HCT116 (cell line): ENCODE measurements around the gene RAB27B. TPM values are rescaled to one million over a fixed set of nuclear protein-coding genes. Genes with fewer than 3 reads are reported as not detected.

ENCODE experiments used
- ATAC-seq: fragments of 200-7000 bp; cut with Tn5 transposase; 2 replicates; pipeline ENCODE4 v1.9.1; 2020; ENCODE audit warnings: mild to moderate bottlenecking, moderate library complexity
- BruUV-seq: library from RNA; stranded (reverse); fragments of 400-500 nt; replicated peaks from 2 replicates; lab custom pipeline; 2021; lab: Mats Ljungman, UMichigan
- CTCF ChIA-PET: fragments of 300-600 bp; sonication (Branson Sonifier 250); formaldehyde crosslinking; loops from one replicate; lab custom pipeline; 2021; ENCODE audit warnings: antibody characterized with exemption; lab: Charles Lee
- POLR2A ChIA-PET: fragments of 300-600, 350-600 bp; sonication (Branson Sonifier 250); formaldehyde crosslinking; loops from one replicate; lab custom pipeline; 2021; ENCODE audit warnings: antibody characterized with exemption; lab: Charles Lee
- RAD21 ChIA-PET, 2 experiments: fragments of 300-600 bp; sonication (Branson Sonifier 250); formaldehyde crosslinking; loops; one replicate each; lab custom pipeline; 2023; ENCODE audit warnings: low total read pairs in 2 of 2; ENCODE audit not compliant: uncharacterized antibody in 2 of 2, unreplicated experiment in 2 of 2, low non-redundant PET in 1 of 2; lab: Charles Lee
- DNase-seq: peaks from one replicate; pipeline ENCODE4 v3.0.0-alpha.2; 2010; ENCODE audit warnings: low read depth, low spot score
- H2AFZ ChIP-seq: fragments of 200-600 bp; shearing (Covaris generic), sonication (generic); 2 replicates; pipeline ENCODE4 v1.6.1; 2017; ENCODE audit warnings: low read depth, mixed run types, mixed read lengths, antibody characterized with exemption, low read length; ENCODE audit not compliant: poor library complexity, severe bottlenecking
- H3K27ac ChIP-seq: 2 replicates; pipeline ENCODE4 v1.5.1; 2012; ENCODE audit warnings: low read depth, low read length
- H3K27me3 ChIP-seq: fragments of 200-600 bp; sonication (generic); 2 replicates; pipeline ENCODE4 v1.6.1; 2016; ENCODE audit warnings: mixed run types, low read length, mixed read lengths; ENCODE audit not compliant: insufficient read depth
- H3K36me3 ChIP-seq, 2 experiments: fragments of 200-500 bp in 1 of 2; fragments of 200-600 bp in 1 of 2; sonication (Bioruptor generic) in 1 of 2; sonication (generic) in 1 of 2; 2 replicates each; pipeline versions ENCODE4 v1.5.1 to v1.6.1; 2014 to 2016; ENCODE audit warnings: low read length in 2 of 2, inconsistent platforms in 1 of 2, mixed read lengths in 1 of 2, mixed run types in 1 of 2; ENCODE audit not compliant: insufficient read depth in 2 of 2, control insufficient read depth in 1 of 2
- H3K4me1 ChIP-seq, 2 experiments: fragments of 200-600 bp in 1 of 2; sonication (generic) in 1 of 2; 2 replicates each; pipeline versions ENCODE4 v1.5.1 to v1.6.1; 2012 to 2017; ENCODE audit warnings: low read length in 2 of 2, inconsistent platforms in 1 of 2, mild to moderate bottlenecking in 1 of 2, mixed read lengths in 1 of 2, mixed run types in 1 of 2, moderate library complexity in 1 of 2; ENCODE audit not compliant: insufficient read depth in 2 of 2, control insufficient read depth in 1 of 2
- H3K4me2 ChIP-seq: fragments of 200-600 bp; sonication (generic); 2 replicates; pipeline ENCODE4 v1.6.1; 2017; ENCODE audit warnings: mixed run types, low read length, mixed read lengths
- H3K4me3 ChIP-seq, 2 experiments: fragments of 200-600 bp in 1 of 2; sonication (generic) in 1 of 2; replicated peaks in 1 of 2; 2 replicates each; pipeline ENCODE4 v1.5.1; 2011 to 2016; ENCODE audit warnings: low read length in 2 of 2, control low read depth in 1 of 2, low read depth in 1 of 2, mild to moderate bottlenecking in 1 of 2, mixed read lengths in 1 of 2, mixed run types in 1 of 2
- H3K79me2 ChIP-seq: fragments of 200-600 bp; sonication (generic); 2 replicates; pipeline ENCODE4 v1.6.1; 2017; ENCODE audit warnings: mild to moderate bottlenecking, mixed run types, low read length, moderate library complexity, mixed read lengths; ENCODE audit not compliant: insufficient read depth
- H3K9ac ChIP-seq: fragments of 200-600 bp; sonication (generic); 2 replicates; pipeline ENCODE4 v1.6.1; 2016; ENCODE audit warnings: low read length, mixed read lengths
- H3K9me2 ChIP-seq: fragments of 200-600 bp; sonication (generic), shearing (Covaris generic); 2 replicates; pipeline ENCODE4 v1.6.1; 2017; ENCODE audit warnings: mixed run types, mild to moderate bottlenecking, moderate library complexity; ENCODE audit not compliant: insufficient read depth
- H3K9me3 ChIP-seq, 2 experiments: fragments of 200-500 bp in 1 of 2; fragments of 200-600 bp in 1 of 2; sonication (Bioruptor generic) in 1 of 2; sonication (generic) in 1 of 2; 2 replicates each; pipeline ENCODE4 v1.6.1; 2014 to 2017; ENCODE audit warnings: low read length in 2 of 2, mixed read lengths in 2 of 2, inconsistent platforms in 1 of 2, low read depth in 1 of 2, mild to moderate bottlenecking in 1 of 2, mixed run types in 1 of 2, moderate library complexity in 1 of 2; ENCODE audit not compliant: control insufficient read depth in 1 of 2, insufficient read depth in 1 of 2
- H4K20me1 ChIP-seq: fragments of 200-600 bp; sonication (generic), shearing (Covaris generic); 2 replicates; pipeline ENCODE4 v1.6.1; 2017; ENCODE audit warnings: mixed run types, mild to moderate bottlenecking, moderate library complexity; ENCODE audit not compliant: insufficient read depth
- ATF3 ChIP-seq: IDR thresholded peaks from 2 replicates; pipeline ENCODE4 v1.6.1; 2012
- CBX3 ChIP-seq: IDR thresholded peaks from 2 replicates; pipeline ENCODE4 v1.6.1; 2012; ENCODE audit warnings: low read depth
- CTCF ChIP-seq, 3 experiments: fragments of 200-600 bp in 1 of 3; sonication (generic) in 1 of 3; IDR thresholded peaks in 2 of 3; conservative IDR thresholded peaks in 1 of 3; 2 replicates each; pipeline ENCODE4 v1.5.1; 2012 to 2017; ENCODE audit warnings: low read depth in 2 of 3, low read length in 2 of 3, antibody characterized with exemption in 1 of 3, borderline replicate concordance in 1 of 3, control low read depth in 1 of 3, mild to moderate bottlenecking in 1 of 3, mixed read lengths in 1 of 3, mixed run types in 1 of 3, moderate library complexity in 1 of 3; ENCODE audit not compliant: insufficient read depth in 1 of 3
- EGR1 ChIP-seq: IDR thresholded peaks from 2 replicates; pipeline ENCODE4 v1.6.1; 2012; ENCODE audit warnings: low read depth
- ELF1 ChIP-seq: IDR thresholded peaks from 2 replicates; pipeline ENCODE4 v1.6.1; 2012; ENCODE audit warnings: low read depth, borderline replicate concordance
- EZH2phosphoT487 ChIP-seq: fragments of 200-600 bp; IDR thresholded peaks from 2 replicates; pipeline ENCODE4 v1.6.1; 2018; ENCODE audit warnings: antibody characterized with exemption, borderline replicate concordance
- FOSL1 ChIP-seq: IDR thresholded peaks from 2 replicates; pipeline ENCODE4 v1.6.1; 2012; ENCODE audit warnings: low read depth
- JUND ChIP-seq: IDR thresholded peaks from 2 replicates; pipeline ENCODE4 v1.6.1; 2012
- POLR2A ChIP-seq: IDR thresholded peaks from 2 replicates; pipeline ENCODE4 v1.7.0; 2011; ENCODE audit warnings: borderline replicate concordance; ENCODE audit not compliant: insufficient read depth, insufficient read length; ENCODE audit errors: extremely low read depth
- POLR2AphosphoS5 ChIP-seq: IDR thresholded peaks from 2 replicates; pipeline ENCODE4 v1.6.1; 2011; ENCODE audit warnings: mild to moderate bottlenecking, low read depth, low read length, moderate library complexity
- RAD21 ChIP-seq: IDR thresholded peaks from 2 replicates; pipeline ENCODE4 v1.6.1; 2012; ENCODE audit warnings: low read depth, mild to moderate bottlenecking
- SIN3A ChIP-seq: IDR thresholded peaks from 2 replicates; pipeline ENCODE4 v1.6.1; 2012; ENCODE audit warnings: low read depth
- SP1 ChIP-seq: IDR thresholded peaks from 2 replicates; pipeline ENCODE4 v1.6.1; 2012; ENCODE audit warnings: low read depth
- SRF ChIP-seq: IDR thresholded peaks from 2 replicates; pipeline ENCODE4 v1.6.1; 2012; ENCODE audit warnings: low read depth
- YY1 ChIP-seq: IDR thresholded peaks from 2 replicates; pipeline ENCODE4 v1.6.1; 2011; ENCODE audit warnings: low read length, low read depth, moderate library complexity, mild to moderate bottlenecking; ENCODE audit not compliant: insufficient replicate concordance; ENCODE audit errors: extremely low read depth
- ZNF274 ChIP-seq: fragments of 200-500 bp; sonication (Bioruptor generic); IDR thresholded peaks from 2 replicates; pipeline ENCODE4 v1.6.1; 2014; ENCODE audit warnings: mild to moderate bottlenecking, low read depth, low read length, inconsistent platforms
- intact Hi-C: fragments of 100-400 bp; cut with micrococcal nuclease; formaldehyde crosslinking; loops from 2 replicates; pipeline ENCODE4 v1.10.0; 2022
- total RNA-seq: library from RNA; stranded (reverse); gene quantifications from one replicate; pipeline ENCODE4 v1.2.1, GENCODE V29; 2021; ENCODE audit not compliant: unreplicated experiment
- TF ChIP-seq, protein P1 (sequence below): IDR thresholded peaks from 2 replicates; pipeline ENCODE4 v1.6.1; 2012; ENCODE audit warnings: low read depth
- TF ChIP-seq, protein P2 (sequence below): IDR thresholded peaks from 2 replicates; pipeline ENCODE4 v1.6.1; 2012

RAB27B gene
- total RNA-seq, 1 experiment from 2014 or later: 2.2 TPM

DNA sequence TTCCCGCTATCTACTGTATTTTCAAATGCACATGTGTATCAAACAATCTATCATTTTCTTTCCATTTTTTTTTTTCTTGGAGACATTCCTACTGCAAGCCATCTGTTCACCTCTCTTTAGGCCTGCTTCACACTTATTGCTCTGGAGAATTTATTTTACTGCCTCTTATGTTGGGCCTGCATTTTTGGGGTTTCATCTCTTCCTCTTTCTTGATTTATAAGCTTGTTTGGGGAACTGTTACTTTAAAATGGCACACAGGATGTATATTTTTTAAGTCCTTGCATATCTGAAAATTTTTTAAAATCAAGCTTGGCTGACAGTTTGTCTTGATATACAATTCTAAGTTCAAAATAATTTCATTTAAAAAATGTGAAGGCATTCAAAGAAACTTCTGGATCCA lies 3.5 kb upstream of the RAB27B start (continued):
- TF ChIP-seq, protein P1, sequence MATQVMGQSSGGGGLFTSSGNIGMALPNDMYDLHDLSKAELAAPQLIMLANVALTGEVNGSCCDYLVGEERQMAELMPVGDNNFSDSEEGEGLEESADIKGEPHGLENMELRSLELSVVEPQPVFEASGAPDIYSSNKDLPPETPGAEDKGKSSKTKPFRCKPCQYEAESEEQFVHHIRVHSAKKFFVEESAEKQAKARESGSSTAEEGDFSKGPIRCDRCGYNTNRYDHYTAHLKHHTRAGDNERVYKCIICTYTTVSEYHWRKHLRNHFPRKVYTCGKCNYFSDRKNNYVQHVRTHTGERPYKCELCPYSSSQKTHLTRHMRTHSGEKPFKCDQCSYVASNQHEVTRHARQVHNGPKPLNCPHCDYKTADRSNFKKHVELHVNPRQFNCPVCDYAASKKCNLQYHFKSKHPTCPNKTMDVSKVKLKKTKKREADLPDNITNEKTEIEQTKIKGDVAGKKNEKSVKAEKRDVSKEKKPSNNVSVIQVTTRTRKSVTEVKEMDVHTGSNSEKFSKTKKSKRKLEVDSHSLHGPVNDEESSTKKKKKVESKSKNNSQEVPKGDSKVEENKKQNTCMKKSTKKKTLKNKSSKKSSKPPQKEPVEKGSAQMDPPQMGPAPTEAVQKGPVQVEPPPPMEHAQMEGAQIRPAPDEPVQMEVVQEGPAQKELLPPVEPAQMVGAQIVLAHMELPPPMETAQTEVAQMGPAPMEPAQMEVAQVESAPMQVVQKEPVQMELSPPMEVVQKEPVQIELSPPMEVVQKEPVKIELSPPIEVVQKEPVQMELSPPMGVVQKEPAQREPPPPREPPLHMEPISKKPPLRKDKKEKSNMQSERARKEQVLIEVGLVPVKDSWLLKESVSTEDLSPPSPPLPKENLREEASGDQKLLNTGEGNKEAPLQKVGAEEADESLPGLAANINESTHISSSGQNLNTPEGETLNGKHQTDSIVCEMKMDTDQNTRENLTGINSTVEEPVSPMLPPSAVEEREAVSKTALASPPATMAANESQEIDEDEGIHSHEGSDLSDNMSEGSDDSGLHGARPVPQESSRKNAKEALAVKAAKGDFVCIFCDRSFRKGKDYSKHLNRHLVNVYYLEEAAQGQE: no peak
- no peak for TF ChIP-seq SIN3A
- TF ChIP-seq, all 23 proteins: peak for 0

DNA sequence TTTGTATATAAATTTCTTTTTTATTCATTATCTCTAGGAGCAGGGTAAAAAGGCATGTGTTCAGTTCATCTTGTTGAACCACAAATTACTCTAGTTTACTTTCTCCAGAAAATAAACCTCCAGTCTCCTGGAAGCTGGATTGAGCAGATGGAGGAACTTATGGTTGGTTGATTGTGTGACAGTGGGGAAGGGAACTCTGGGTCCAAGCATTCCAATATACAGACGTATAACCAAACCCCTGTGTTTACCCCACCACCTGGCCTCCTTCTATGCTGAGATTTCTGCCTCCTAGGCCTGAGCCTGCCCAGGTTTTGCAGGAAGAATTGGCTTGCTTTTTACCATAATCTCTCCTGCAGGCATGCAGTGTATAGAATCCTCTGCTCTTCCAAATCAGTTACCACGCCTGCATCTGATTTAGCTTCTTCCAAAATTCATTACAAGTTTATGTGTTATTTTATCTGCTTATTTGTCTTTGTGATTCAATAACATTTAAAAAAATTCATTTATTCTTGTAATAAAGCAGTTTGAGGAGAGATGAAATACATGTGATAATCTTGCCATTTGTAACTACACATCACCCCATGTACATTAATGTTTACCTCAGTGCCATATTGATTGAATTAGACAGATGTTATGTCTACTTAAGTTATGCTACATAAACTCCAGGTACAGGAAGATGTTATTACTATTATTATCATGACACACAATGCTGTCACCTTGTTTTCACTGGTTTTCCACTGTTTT lies 2.5 kb upstream of the RAB27B start:
- no peaks in the 10 kb centered on the region for H3K27me3 ChIP-seq
- no peak overlapping the region for H3K9ac ChIP-seq
- ATAC-seq (no peak), DNase-seq (no peak)
- ChIA-PET POLR2A (no interaction called here), CTCF (no interaction called here), RAD21 (no interaction called here)
- no peak overlapping the region for H3K4me2 ChIP-seq
- no peak overlapping the region for H3K27ac ChIP-seq
- intact Hi-C loops: no loop called here
- H3K9me3 ChIP-seq: no peaks in the 10 kb centered on the region
- H4K20me1 ChIP-seq: no peaks in the 10 kb centered on the region
- no peaks in the 10 kb centered on the region for H3K79me2 ChIP-seq
- peaks cover 18 to 34% of the 10 kb centered on the region in 2 experiments for H3K4me1 ChIP-seq
- no peaks in the 10 kb centered on the region for H3K36me3 ChIP-seq
- BruUV-seq: no TSS peak
- no peaks in the 10 kb centered on the region for H3K9me2 ChIP-seq
- no peak overlapping the region for H3K4me3 ChIP-seq
- no peak overlapping the region for H2AFZ ChIP-seq
- TF ChIP-seq RAD21 (no peak), CTCF (IDR thresholded peaks at IDR 0.05 in 2 of 3, conservative IDR thresholded peaks at IDR 0.05 in 1 of 3; ENCODE audit: borderline replicate concordance in 1 of 3, insufficient read depth in 1 of 3, low read depth in 2 of 3, low read length in 2 of 3) (no peak), ATF3 (no peak), ELF1 (no peak), FOSL1 (no peak), SRF (no peak), POLR2AphosphoS5 (no peak), JUND (no peak), SP1 (no peak), EZH2phosphoT487 (no peak), CBX3 (no peak), SIN3A (no peak), EGR1 (no peak), POLR2A (no peak), ZNF274 (no peak), YY1 (no peak)
- TF ChIP-seq, protein P2, sequence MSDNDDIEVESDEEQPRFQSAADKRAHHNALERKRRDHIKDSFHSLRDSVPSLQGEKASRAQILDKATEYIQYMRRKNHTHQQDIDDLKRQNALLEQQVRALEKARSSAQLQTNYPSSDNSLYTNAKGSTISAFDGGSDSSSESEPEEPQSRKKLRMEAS: no peak
